SK-N-SH (cell line): ENCODE data around the gene HES2. TPM values are rescaled to one million over a fixed set of nuclear protein-coding genes. Genes with fewer than 3 reads are reported as not detected.
"Not testable (repeated sequence)": the region's sequence is repeated elsewhere in the genome, so short reads cannot be mapped to it uniquely, and the experiment has no call there.

Experiments
- CTCF ChIA-PET: fragments of 300-600, 350-600 bp; formaldehyde crosslinking; extraction: SDS; loops from one replicate; lab custom pipeline; 2021; lab: Yijun Ruan, JAX
- POLR2A ChIA-PET: fragments of 350-600 bp; sonication (Branson Sonifier 250); formaldehyde crosslinking; extraction: SDS; loops from one replicate; lab custom pipeline; 2020; ENCODE audit warnings: antibody characterized with exemption, inconsistent platforms; lab: Yijun Ruan, JAX
- DNase-seq: peaks from one replicate; pipeline ENCODE4 v3.0.0; 2012
- H2AFZ ChIP-seq: fragments of 200-600 bp; sonication (generic); 2 replicates; pipeline ENCODE4 v1.8.1; 2016; ENCODE audit warnings: antibody characterized with exemption, mild to moderate bottlenecking, low read depth
- H3F3A ChIP-seq: fragments of 200-600 bp; sonication (generic); replicated peaks from 2 replicates; pipeline ENCODE3; 2016; ENCODE audit warnings: antibody characterized with exemption, mild to moderate bottlenecking; ENCODE audit not compliant: insufficient read depth
- H3K27ac ChIP-seq, 2 experiments: fragments of 200-500 bp in 1 of 2; fragments of 200-600 bp in 1 of 2; sonication (Bioruptor generic) in 1 of 2; sonication (generic), shearing (Covaris generic) in 1 of 2; 2 replicates each; pipeline versions ENCODE4 v1.5.1 to v1.6.1; 2014 to 2016; ENCODE audit warnings: low read depth in 2 of 2, inconsistent platforms in 1 of 2, low read length in 1 of 2, mild to moderate bottlenecking in 1 of 2, mixed read lengths in 1 of 2
- H3K27me3 ChIP-seq: fragments of 200-600 bp; sonication (generic), shearing (Covaris generic); 2 replicates; pipeline ENCODE4 v1.6.1; 2016; ENCODE audit warnings: mixed run types; ENCODE audit not compliant: insufficient read depth
- H3K36me3 ChIP-seq, 2 experiments: fragments of 200-500 bp in 1 of 2; fragments of 200-600 bp in 1 of 2; sonication (Bioruptor generic) in 1 of 2; sonication (generic) in 1 of 2; replicated peaks in 1 of 2; 2 replicates each; pipeline versions ENCODE3 to v1.5.1; 2014 to 2016; ENCODE audit warnings: low read length in 1 of 2, mild to moderate bottlenecking in 1 of 2; ENCODE audit not compliant: insufficient read depth in 2 of 2, control insufficient read depth in 1 of 2
- H3K4me1 ChIP-seq, 2 experiments: fragments of 200-500 bp in 1 of 2; fragments of 200-600 bp in 1 of 2; sonication (Bioruptor generic) in 1 of 2; sonication (generic), shearing (Covaris generic) in 1 of 2; 2 replicates each; pipeline versions ENCODE4 v1.5.1 to v1.6.1; 2014 to 2016; ENCODE audit warnings: low read depth in 1 of 2, low read length in 1 of 2, mixed run types in 1 of 2; ENCODE audit not compliant: insufficient read depth in 2 of 2, control insufficient read depth in 1 of 2
- H3K4me2 ChIP-seq: fragments of 200-600 bp; sonication (generic), shearing (Covaris generic); 2 replicates; pipeline ENCODE4 v1.6.1; 2017; ENCODE audit warnings: mixed run types
- H3K4me3 ChIP-seq, 2 experiments: fragments of 200-500 bp in 1 of 2; fragments of 200-600 bp in 1 of 2; sonication (Bioruptor generic) in 1 of 2; sonication (generic), shearing (Covaris generic) in 1 of 2; 2 replicates each; pipeline versions ENCODE4 v1.5.1 to v1.8.1; 2014 to 2016; ENCODE audit warnings: low read depth in 2 of 2, inconsistent platforms in 1 of 2, low read length in 1 of 2, mild to moderate bottlenecking in 1 of 2, mixed read lengths in 1 of 2, moderate library complexity in 1 of 2
- H3K79me2 ChIP-seq: fragments of 200-600 bp; sonication (generic); 2 replicates; pipeline ENCODE4 v1.8.1; 2017; ENCODE audit warnings: mild to moderate bottlenecking; ENCODE audit not compliant: insufficient read depth
- H3K9ac ChIP-seq: fragments of 200-600 bp; sonication (generic); 2 replicates; pipeline ENCODE4 v1.6.1; 2017; ENCODE audit warnings: mixed run types
- H3K9me2 ChIP-seq: fragments of 200-600 bp; sonication (generic); 2 replicates; pipeline ENCODE4 v1.6.1; 2017; ENCODE audit warnings: mixed run types
- H3K9me3 ChIP-seq: fragments of 200-600 bp; sonication (generic); 2 replicates; pipeline ENCODE4 v1.6.1; 2017; ENCODE audit warnings: mixed run types, mild to moderate bottlenecking, moderate library complexity
- H4K20me1 ChIP-seq: fragments of 200-600 bp; sonication (generic); 2 replicates; pipeline ENCODE4 v1.6.1; 2017; ENCODE audit warnings: mild to moderate bottlenecking, mixed run types; ENCODE audit not compliant: insufficient read depth
- CTCF ChIP-seq: fragments of 200-600 bp; sonication (generic); IDR thresholded peaks from 2 replicates; pipeline ENCODE4 v1.6.1; 2017; ENCODE audit warnings: antibody characterized with exemption, mild to moderate bottlenecking, moderate library complexity
- ELF1 ChIP-seq: IDR thresholded peaks from 2 replicates; pipeline ENCODE4 v1.4.0; 2012
- FOSL2 ChIP-seq: IDR thresholded peaks from 2 replicates; pipeline ENCODE4 v1.4.0; 2012; ENCODE audit warnings: low read depth, mild to moderate bottlenecking, moderate library complexity, borderline replicate concordance
- GATA2 ChIP-seq: sonication (generic); formaldehyde crosslinking; IDR thresholded peaks from 2 replicates; pipeline ENCODE4 v1.5.0; 2020; ENCODE audit warnings: mild to moderate bottlenecking, missing genetic modification reagents
- NFIC ChIP-seq: IDR thresholded peaks from 2 replicates; pipeline ENCODE4 v1.4.0; 2012; ENCODE audit warnings: borderline replicate concordance
- RAD21 ChIP-seq: IDR thresholded peaks from 2 replicates; pipeline ENCODE4 v1.6.1; 2012; ENCODE audit warnings: mild to moderate bottlenecking, low read length
- REST ChIP-seq: IDR thresholded peaks from 2 replicates; pipeline ENCODE4 v1.6.1; 2012; ENCODE audit warnings: mild to moderate bottlenecking, low read depth, low read length, moderate library complexity
- SMC3 ChIP-seq: IDR thresholded peaks from 2 replicates; pipeline ENCODE4 v1.6.1; 2012; ENCODE audit warnings: low read depth, low read length, improper control_type of control experiment
- ZBTB33 ChIP-seq: IDR thresholded peaks from 2 replicates; pipeline ENCODE4 v1.4.0; 2012; ENCODE audit warnings: low read depth, borderline replicate concordance
- WGBS: methylation state at CpG from one replicate; pipeline ENCODE4 v1.1.6; 2017; ENCODE audit warnings: low lambda C conversion rate; 5-methylcytosine and 5-hydroxymethylcytosine counted together
- polyA plus RNA-seq, 3 experiments: library from polyadenylated mRNA; depleted of rRNA; stranded (reverse); fragments of >200 nt; gene quantifications; 2 replicates each; pipeline ENCODE4 v1.2.3, GENCODE V29; 2012

The HES2 gene
- polyA plus RNA-seq, 1 of the 3 experiments (the other 2 are of a cell fraction) = 0.03 TPM

GRCh38 chr1:6437012-6437700 lies 17.4 kb upstream of the HES2 start:
- H3K4me2 ChIP-seq, H3K4me3 ChIP-seq, POLR2A ChIA-PET, H4K20me1 ChIP-seq, H2AFZ ChIP-seq, H3F3A ChIP-seq, H3K9me2 ChIP-seq, H3K36me3 ChIP-seq, H3K27ac ChIP-seq, H3K27me3 ChIP-seq, H3K79me2 ChIP-seq, H3K9ac ChIP-seq, H3K9me3 ChIP-seq, H3K4me1 ChIP-seq: not testable (repeated sequence)
- CTCF ChIA-PET = interaction anchor here (0.5 to 13.6 kb wide), 64 partner anchors 7 to 404 kb away, joined by 3 to 290 read pairs (median 4); partner anchors contain the start of genes ACOT7, ESPN, HES2 and HES3
- WGBS = 44% methylated on average over 16 of the region's 22 CpGs
- peak; percentile 74 for DNase-seq
- TF ChIP-seq NFIC (0 out of 2 replicates have a peak, but pooled peaks have one; percentile 8), CTCF (peak; percentile 48), RAD21 (peak; percentile 41), SMC3 (peak; percentile 36)
- TF ChIP-seq, all 33 proteins: peak for 4; not testable (repeated sequence) for 29

GRCh38 chr1:6436277-6436676 lies 16.6 kb upstream of the HES2 start:
- H3K4me3 ChIP-seq, H3K36me3 ChIP-seq, H3K9me2 ChIP-seq, H3K4me2 ChIP-seq, H3K27me3 ChIP-seq, POLR2A ChIA-PET, H3K4me1 ChIP-seq, DNase-seq, H3K79me2 ChIP-seq, H3F3A ChIP-seq, H3K9ac ChIP-seq, H3K9me3 ChIP-seq, H2AFZ ChIP-seq, H4K20me1 ChIP-seq, H3K27ac ChIP-seq: not testable (repeated sequence)
- CTCF ChIA-PET = interaction anchor here (0.7 to 13.6 kb wide), 12 partner anchors 17 to 197 kb away, joined by 3 to 290 read pairs (median 8); partner anchors contain the start of genes ESPN, HES2, HES3 and NOL9
- 81% methylated on average over 3 of the region's 3 CpGs for WGBS

- Histone ChIP-seq H3K27ac (no peak overlapping the region), H3K9me3 (no peaks in the 10 kb centered on the region), H3K4me2 (no peak overlapping the region), H3K4me1 (no peaks in the 10 kb centered on the region; a peak in 1 of 4 replicates), H3K79me2 (no peaks in the 10 kb centered on the region), H3K9ac (no peak overlapping the region), H3K9me2 (no peaks in the 10 kb centered on the region), H4K20me1 (no peaks in the 10 kb centered on the region), H3K4me3 (no peak overlapping the region), H2AFZ (no peak overlapping the region), H3K36me3 (no peaks in the 10 kb centered on the region), H3K27me3 (no peaks in the 10 kb centered on the region; the same call in 1 of the 2 replicates), H3F3A (peaks cover 5% of the 10 kb centered on the region)
- POLR2A ChIA-PET = no interaction called here
- 90% methylated on average over 2 of the region's 3 CpGs for WGBS
- CTCF ChIA-PET = interaction anchor here (0.8 to 13.6 kb wide), 5 partner anchors 16 to 190 kb away, joined by 3 to 290 read pairs (median 3); partner anchors contain the start of genes ESPN and HES2
- no peak for DNase-seq
- TF ChIP-seq ZBTB33 = no peak
- TF ChIP-seq REST = no peak
- no peak for TF ChIP-seq FOSL2
- TF ChIP-seq ELF1 = no peak
- no peak for TF ChIP-seq CTCF
- no peak for TF ChIP-seq GATA2 (CRISPR knock-in tag)
These were observed 15.8 kb upstream of the HES2 start for GRCh38 chr1:6435547-6435946.
